Fibroblast of the aortic adventitia (primary cell): ENCODE data around the gene TCERG1L. TPM values are rescaled to one million over a fixed set of nuclear protein-coding genes. Genes with fewer than 3 reads are reported as not detected.

Source experiments
- DNase-seq: peaks from one replicate; pipeline ENCODE4 v3.0.0-alpha.2; 2010; ENCODE audit warnings: low read depth
- H3K4me3 ChIP-seq: 2 replicates; pipeline ENCODE4 v1.5.1; 2011; ENCODE audit warnings: low read depth, mild to moderate bottlenecking, control low read depth, low read length, moderate library complexity
- CTCF ChIP-seq: IDR thresholded peaks from 2 replicates; pipeline ENCODE4 v1.5.1; 2011; ENCODE audit warnings: mild to moderate bottlenecking, low read length, control low read depth, inconsistent platforms; ENCODE audit not compliant: insufficient read depth
- total RNA-seq: library from RNA; depleted of rRNA; stranded (reverse); fragments of >200 nt; gene quantifications from 2 replicates; pipeline ENCODE4 v1.2.3, GENCODE V29; 2012; ENCODE audit warnings: low replicate concordance

The TCERG1L gene
- total RNA-seq, 1 donor: not detected

GRCh38 chr10:131274133-131274880 lies 37.2 kb downstream of the TCERG1L start:
- no peak overlapping the region for H3K4me3 ChIP-seq
- no peak for TF ChIP-seq CTCF
- no peak for DNase-seq

- H3K4me3 ChIP-seq: no peak overlapping the region
- no peak for DNase-seq
- TF ChIP-seq CTCF: no peak
Observed at GRCh38 chr10:131273476-131273875, 38.0 kb downstream of the TCERG1L start.

- H3K4me3 ChIP-seq: no peak overlapping the region
- DNase-seq: no peak
- no peak for TF ChIP-seq CTCF
Observed at GRCh38 chr10:131272897-131273451, 38.5 kb downstream of the TCERG1L start.

GRCh38 chr10:131271966-131272365 lies 39.6 kb downstream of the TCERG1L start:
- no peak for TF ChIP-seq CTCF
- no peak overlapping the region for H3K4me3 ChIP-seq
- DNase-seq: no peak

GRCh38 chr10:131271195-131271880 lies 40.2 kb downstream of the TCERG1L start:
- no peak for TF ChIP-seq CTCF
- no peak overlapping the region for H3K4me3 ChIP-seq
- no peak for DNase-seq

GRCh38 chr10:131270461-131271190 lies 40.9 kb downstream of the TCERG1L start:
- no peak for DNase-seq
- no peak overlapping the region for H3K4me3 ChIP-seq
- no peak for TF ChIP-seq CTCF
